Measurements from ENCODE around the gene ACRBP. TPM values are rescaled to one million over a fixed set of nuclear protein-coding genes. Genes with fewer than 3 reads are reported as not detected.
A peak's percentile ranks its signal among the peaks of the same experiment; 100 is the strongest.

ACRBP gene
- total RNA-seq, 2 experiments from 2014 or later: 0.63 to 1.2 TPM

DNA sequence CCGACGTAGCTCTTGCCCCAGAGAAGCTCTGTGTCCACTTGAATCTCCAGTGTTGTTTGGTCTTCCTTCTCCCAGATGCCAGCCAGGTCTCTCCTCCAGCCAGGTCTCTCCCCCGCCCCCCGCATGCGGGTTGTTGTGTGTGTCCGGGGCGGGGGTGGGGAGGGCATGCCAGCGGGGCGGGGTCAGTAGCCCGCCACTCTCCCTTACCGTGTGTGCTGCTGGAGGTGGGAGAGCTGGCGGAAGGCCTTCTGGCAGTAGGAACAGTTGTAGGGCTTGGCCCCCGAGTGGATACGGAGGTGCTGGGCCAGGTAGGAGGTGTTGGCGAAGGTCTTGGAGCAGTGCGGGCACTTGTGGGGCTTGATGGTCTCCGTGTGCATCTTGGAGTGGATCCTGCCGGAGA is 24.9 kb upstream of the ACRBP start:
- no peaks in the 10 kb centered on the region for H3K9me3 Mint-ChIP-seq
- POLR2A ChIA-PET: no interaction called here
- no peaks in the 10 kb centered on the region for H3K4me1 Mint-ChIP-seq (ENCODE audit: low read depth)
- CTCF ChIA-PET: interaction anchor here (2.6 kb wide), 1 partner anchor 17 kb away, joined by 7 read pairs; the partner anchor contains the start of gene ZNF384
- intact Hi-C loops (cut with micrococcal nuclease): no loop called here
- H3K27ac Mint-ChIP-seq: no peak overlapping the region
- H3K36me3 Mint-ChIP-seq: peaks cover 61% of the 10 kb centered on the region
- no peaks in the 10 kb centered on the region for H3K27me3 Mint-ChIP-seq
- no peak for DNase-seq
- H3K4me3 Mint-ChIP-seq: no peak overlapping the region

DNA sequence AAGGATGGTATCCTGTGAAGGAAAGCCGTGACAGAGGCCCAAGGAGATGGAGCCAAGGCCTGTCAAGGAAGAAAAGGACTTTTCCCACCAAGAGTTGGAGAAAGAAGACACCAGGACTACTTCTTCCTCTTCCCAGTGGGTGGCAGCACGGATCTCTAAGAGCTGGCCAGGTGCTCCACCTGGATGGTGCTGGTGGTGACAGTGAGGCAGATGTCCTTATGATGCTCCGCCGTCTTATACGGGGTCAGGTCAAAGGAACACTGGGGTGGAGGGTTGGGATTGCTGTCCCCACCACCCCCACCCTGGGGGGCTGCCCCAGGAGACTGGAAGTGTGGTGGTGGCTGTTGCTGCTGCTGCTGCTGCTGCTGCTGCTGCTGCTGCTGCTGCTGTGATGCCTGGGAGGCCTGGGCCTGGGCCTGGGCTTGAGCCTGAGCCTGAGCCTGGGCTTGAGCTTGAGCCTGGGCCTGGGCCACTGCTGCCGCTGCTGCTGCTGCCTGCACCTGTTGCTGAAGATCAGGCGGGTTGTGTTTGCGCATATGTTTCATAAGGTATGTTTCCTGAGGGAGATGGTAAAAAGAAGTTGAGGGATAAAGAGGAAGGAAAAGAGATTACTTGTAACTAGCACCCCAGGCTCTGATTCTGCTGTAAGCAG is 20.5 kb upstream of the ACRBP start:
- DNase-seq: no peak
- CTCF ChIA-PET: interaction anchor here (0.9 to 1.2 kb wide), 4 partner anchors 21 to 111 kb away, joined by 3 to 4 read pairs (median 3); partner anchors contain the start of gene ZNF384
- H3K27ac Mint-ChIP-seq: no peak overlapping the region
- H3K36me3 Mint-ChIP-seq: peaks cover 49% of the 10 kb centered on the region
- H3K27me3 Mint-ChIP-seq: no peaks in the 10 kb centered on the region
- no peak overlapping the region for H3K4me3 Mint-ChIP-seq
- intact Hi-C loops (cut with micrococcal nuclease): no loop called here
- H3K4me1 Mint-ChIP-seq (ENCODE audit: low read depth): peaks cover 9% of the 10 kb centered on the region
- POLR2A ChIA-PET: no interaction called here
- H3K9me3 Mint-ChIP-seq: no peaks in the 10 kb centered on the region

DNA sequence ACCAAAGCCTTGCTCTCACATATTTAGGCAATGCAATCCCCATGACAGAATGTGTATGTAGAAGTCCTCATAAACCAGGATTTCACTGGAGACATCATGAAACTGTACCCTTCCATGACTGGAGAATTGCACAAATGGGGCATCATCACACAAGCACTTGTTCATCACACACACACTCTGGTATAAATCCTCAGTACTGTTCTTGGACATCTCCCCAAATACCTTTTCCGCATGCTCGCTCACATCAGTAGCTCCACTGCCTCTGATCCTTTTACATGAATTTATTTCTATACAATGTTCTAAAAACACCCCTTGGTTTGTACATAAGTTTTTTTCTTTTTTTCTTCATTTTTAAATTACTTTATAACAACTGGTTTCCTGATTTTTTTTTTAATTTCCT is 19.0 kb upstream of the ACRBP start:
- Mint-ChIP-seq H3K27ac (no peak overlapping the region), H3K9me3 (no peaks in the 10 kb centered on the region), H3K4me1 (ENCODE audit: low read depth) (peaks cover 17% of the 10 kb centered on the region), H3K4me3 (no peak overlapping the region), H3K27me3 (no peaks in the 10 kb centered on the region), H3K36me3 (peaks cover 36% of the 10 kb centered on the region)
- ChIA-PET POLR2A (no interaction called here), CTCF (interaction anchor here (3.6 kb wide), 1 partner anchor 18 kb away, joined by 18 read pairs; no protein-coding TSS in a partner anchor)
- intact Hi-C loops (cut with micrococcal nuclease): no loop called here
- no peak for DNase-seq

DNA sequence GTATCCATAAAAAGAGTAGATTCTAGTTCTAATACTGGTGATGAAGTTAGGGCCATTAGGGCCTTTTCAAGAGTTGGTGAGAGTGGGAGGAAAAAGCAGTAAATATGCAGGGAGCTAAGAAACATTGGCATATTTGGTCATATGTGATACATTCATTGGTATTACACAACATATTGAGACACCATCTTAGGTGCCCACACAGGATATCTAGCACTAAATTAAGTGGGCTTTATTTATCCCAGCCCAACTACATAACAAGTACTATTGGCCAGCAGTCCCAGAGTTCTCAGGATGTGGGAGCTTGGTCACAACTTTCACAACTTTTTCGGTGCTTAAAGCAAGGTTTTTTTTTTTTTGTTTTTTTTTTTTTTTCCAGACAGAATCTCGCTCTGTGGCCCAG is 17.7 kb upstream of the ACRBP start:
- H3K4me1 Mint-ChIP-seq (ENCODE audit: low read depth): peaks cover 17% of the 10 kb centered on the region
- no peak for DNase-seq
- peaks cover 27% of the 10 kb centered on the region for H3K36me3 Mint-ChIP-seq
- no peak overlapping the region for H3K4me3 Mint-ChIP-seq
- H3K27me3 Mint-ChIP-seq: no peaks in the 10 kb centered on the region
- CTCF ChIA-PET: interaction anchor here (1.8 to 3.6 kb wide), 2 partner anchors 19 to 24 kb away, joined by 7 to 18 read pairs; partner anchors contain the start of gene ZNF384
- intact Hi-C loops (cut with micrococcal nuclease): no loop called here
- POLR2A ChIA-PET: no interaction called here
- no peak overlapping the region for H3K27ac Mint-ChIP-seq
- H3K9me3 Mint-ChIP-seq: no peaks in the 10 kb centered on the region

DNA sequence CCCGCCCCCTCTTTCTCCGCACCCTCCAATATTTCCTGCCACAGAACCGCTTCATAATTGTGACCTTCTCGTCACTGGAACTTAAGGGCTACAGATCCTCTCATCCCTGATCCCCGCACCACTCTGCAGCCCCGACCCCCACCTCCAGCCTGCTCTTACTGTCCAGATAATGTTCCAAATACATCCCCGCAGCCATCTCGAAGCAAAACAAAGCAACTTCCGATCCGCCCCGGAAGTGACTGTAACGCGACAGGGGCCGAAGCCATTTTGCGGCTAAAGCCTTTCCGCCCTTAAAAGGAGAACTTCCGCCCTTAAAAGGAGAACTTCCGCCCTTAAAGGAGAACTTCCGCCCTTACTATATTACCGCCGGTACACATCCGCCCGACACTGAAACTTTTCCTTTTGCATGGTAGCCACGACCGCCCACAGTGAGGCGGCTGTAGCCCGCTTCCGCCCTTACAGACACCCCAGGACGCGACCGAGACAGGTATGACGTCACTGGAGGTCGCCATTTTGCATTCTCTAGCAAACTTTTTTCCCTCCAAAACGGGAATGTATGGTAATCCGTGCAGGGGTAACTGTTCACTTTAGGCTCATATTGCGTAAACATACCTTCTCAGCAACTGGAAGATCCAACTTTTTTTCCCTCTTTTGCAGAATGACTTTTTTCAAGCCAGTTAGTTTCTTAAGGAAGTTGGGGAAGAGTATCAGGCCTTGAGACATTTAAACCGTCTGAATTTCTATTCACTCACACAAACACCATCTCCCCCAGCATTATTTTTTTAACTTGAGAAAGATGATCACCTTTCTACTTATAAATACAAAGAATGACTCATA is 15.9 kb upstream of the ACRBP start, which contains the start of gene ING4:
Gene ING4 (minus strand): TSS at position 214 of the 837 bp plus-strand sequence. CDS start 18 bp downstream, at position 196.
- Mint-ChIP-seq H3K36me3 (peaks cover 12% of the 10 kb centered on the region), H3K4me1 (ENCODE audit: low read depth) (peaks cover 22% of the 10 kb centered on the region), H3K4me3 (peak within 1 kb of the TSS; percentile 91), H3K9me3 (no peaks in the 10 kb centered on the region), H3K27ac (peak within 1 kb of the TSS; percentile 83), H3K27me3 (no peaks in the 10 kb centered on the region)
- POLR2A ChIA-PET: no interaction called here
- peak; percentile 98 for DNase-seq
- CTCF ChIA-PET: interaction anchor here (0.6 to 1.8 kb wide), 2 partner anchors 26 to 117 kb away, joined by 3 to 7 read pairs; partner anchors contain the start of gene ZNF384
- intact Hi-C loops (cut with micrococcal nuclease): loop anchor here (1.0 to 2.0 kb wide), 6 partner anchors 26 to 189 kb away; partner anchors contain the start of genes COPS7A, MRPL51, USP5 and ZNF384

DNA sequence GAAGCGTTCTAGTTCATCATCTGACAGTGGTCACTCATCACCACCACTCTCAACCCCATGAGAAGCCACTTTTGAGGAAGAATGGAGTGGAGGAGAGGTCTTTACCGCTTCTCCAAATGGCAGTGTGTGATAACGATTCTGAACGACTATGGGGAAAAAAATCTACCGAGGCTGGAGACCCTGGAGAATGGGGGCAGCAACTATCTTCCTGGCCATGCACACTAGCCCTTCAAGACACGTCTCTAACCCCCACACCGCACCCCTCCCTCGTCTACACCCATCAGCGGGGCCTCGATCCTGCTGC is 15.3 kb upstream of the ACRBP start:
- intact Hi-C loops (cut with micrococcal nuclease): loop anchor here (2.0 kb wide), 1 partner anchor 30 kb away; no protein-coding TSS in a partner anchor
- DNase-seq: no peak
- Mint-ChIP-seq H3K36me3 (peaks cover 6% of the 10 kb centered on the region), H3K9me3 (no peaks in the 10 kb centered on the region), H3K27ac (peak overlapping the region; percentile 83), H3K27me3 (no peaks in the 10 kb centered on the region), H3K4me1 (ENCODE audit: low read depth) (peaks cover 22% of the 10 kb centered on the region), H3K4me3 (peak overlapping the region; percentile 91)
- ChIA-PET CTCF (no interaction called here), POLR2A (no interaction called here)

DNA sequence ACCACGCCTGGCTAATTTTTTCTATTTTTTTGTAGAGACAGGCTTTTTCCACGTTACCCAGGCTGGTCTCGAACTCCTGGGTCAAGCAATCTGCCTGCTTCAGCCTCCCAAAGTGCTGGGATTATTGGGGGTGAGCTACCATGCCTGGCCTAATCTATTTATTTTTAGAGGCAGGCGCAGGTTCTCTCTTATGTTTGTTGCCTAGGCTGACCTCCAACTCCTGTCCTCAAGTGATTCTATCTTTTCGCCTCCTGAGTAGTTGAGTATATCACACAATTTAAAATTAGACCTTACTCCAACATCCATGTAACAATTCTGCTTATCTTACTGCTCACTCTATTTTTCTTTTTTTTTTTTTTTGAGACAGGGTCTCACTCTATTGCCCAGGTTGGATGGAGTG is 6.8 kb upstream of the ACRBP start:
- no peaks in the 10 kb centered on the region for H3K27me3 Mint-ChIP-seq
- POLR2A ChIA-PET: no interaction called here
- no peak overlapping the region for H3K4me3 Mint-ChIP-seq
- peaks cover 23% of the 10 kb centered on the region for H3K36me3 Mint-ChIP-seq
- H3K9me3 Mint-ChIP-seq: no peaks in the 10 kb centered on the region
- intact Hi-C loops (cut with micrococcal nuclease): no loop called here
- CTCF ChIA-PET: no interaction called here
- no peak overlapping the region for H3K27ac Mint-ChIP-seq
- peaks cover 4% of the 10 kb centered on the region for H3K4me1 Mint-ChIP-seq (ENCODE audit: low read depth)
- DNase-seq: no peak

DNA sequence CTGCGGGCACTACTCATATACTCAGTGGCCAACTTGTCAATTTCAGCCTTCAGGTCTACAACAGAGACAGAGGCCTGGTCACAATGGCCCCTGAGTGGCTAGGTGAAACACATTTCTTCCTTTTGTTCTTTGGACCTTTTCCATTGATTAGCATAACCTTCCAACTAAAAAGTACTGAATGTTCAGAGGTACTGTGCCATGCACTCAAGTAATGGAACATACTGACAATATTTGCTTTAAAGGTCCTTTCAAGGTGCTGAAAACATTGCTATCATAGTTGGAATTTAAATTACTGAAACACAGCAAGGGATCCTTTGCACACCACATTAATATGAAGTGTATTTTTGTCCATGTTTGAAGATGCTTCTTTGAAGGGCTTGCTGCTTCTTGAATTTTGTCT is 6.1 kb upstream of the ACRBP start:
- no peaks in the 10 kb centered on the region for H3K4me1 Mint-ChIP-seq (ENCODE audit: low read depth)
- H3K36me3 Mint-ChIP-seq: peaks cover 24% of the 10 kb centered on the region
- no peak overlapping the region for H3K4me3 Mint-ChIP-seq
- POLR2A ChIA-PET: no interaction called here
- CTCF ChIA-PET: interaction anchor here (0.6 kb wide), 1 partner anchor 183 kb away, joined by 3 read pairs; no protein-coding TSS in a partner anchor
- H3K27me3 Mint-ChIP-seq: no peaks in the 10 kb centered on the region
- intact Hi-C loops (cut with micrococcal nuclease): no loop called here
- no peaks in the 10 kb centered on the region for H3K9me3 Mint-ChIP-seq
- no peak for DNase-seq
- H3K27ac Mint-ChIP-seq: no peak overlapping the region

DNA sequence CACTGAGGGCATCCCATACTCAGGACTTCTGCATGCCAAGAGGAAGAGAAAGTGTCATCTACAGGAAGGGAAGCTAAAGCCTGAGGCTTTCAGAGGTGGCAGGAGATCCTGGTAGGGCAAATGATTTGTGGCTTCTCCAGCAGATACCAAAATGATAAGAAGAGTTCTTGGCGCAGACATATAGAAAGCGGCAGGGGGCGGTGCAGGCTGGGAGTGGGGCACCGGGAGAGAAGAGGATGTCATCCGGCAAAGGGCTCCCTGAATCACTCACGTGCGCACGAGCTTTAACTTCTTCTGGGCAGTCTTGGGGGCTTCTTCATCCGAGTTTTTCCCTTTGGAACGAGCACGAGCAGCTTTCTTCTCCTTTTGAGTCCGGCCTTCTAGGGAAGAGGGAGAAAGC is 5.2 kb upstream of the ACRBP start:
- no peak overlapping the region for H3K4me3 Mint-ChIP-seq
- ChIA-PET CTCF (interaction anchor here (0.6 to 1.3 kb wide), 2 partner anchors 27 to 184 kb away, joined by 3 read pairs; no protein-coding TSS in a partner anchor), POLR2A (no interaction called here)
- H3K27ac Mint-ChIP-seq: no peak overlapping the region
- H3K36me3 Mint-ChIP-seq: peaks cover 30% of the 10 kb centered on the region
- intact Hi-C loops (cut with micrococcal nuclease): no loop called here
- H3K9me3 Mint-ChIP-seq: no peaks in the 10 kb centered on the region
- H3K4me1 Mint-ChIP-seq (ENCODE audit: low read depth): no peaks in the 10 kb centered on the region
- no peak for DNase-seq
- H3K27me3 Mint-ChIP-seq: no peaks in the 10 kb centered on the region

DNA sequence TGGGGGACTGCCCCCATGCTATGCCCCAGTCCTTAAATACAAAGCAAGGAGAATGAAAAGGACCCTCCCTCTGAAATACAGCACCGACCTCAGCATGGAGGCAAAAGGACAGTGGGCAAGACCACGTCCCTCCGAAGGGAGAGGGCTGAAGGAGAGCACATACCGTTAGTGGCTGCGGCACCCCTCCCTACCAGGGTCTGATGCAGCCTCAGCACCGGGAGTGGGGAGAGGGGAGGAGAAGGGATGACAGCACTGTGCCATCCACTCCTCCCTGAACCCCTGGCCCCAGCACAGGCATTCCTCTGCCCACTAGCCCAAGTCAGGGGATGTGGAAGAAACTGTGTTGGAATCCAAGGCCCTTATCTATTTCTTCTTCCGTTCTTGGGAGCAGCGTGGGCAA is 3.6 kb upstream of the ACRBP start:
- H3K4me1 Mint-ChIP-seq (ENCODE audit: low read depth): peaks cover 5% of the 10 kb centered on the region
- H3K27ac Mint-ChIP-seq: no peak overlapping the region
- POLR2A ChIA-PET: no interaction called here
- CTCF ChIA-PET: no interaction called here
- no peaks in the 10 kb centered on the region for H3K27me3 Mint-ChIP-seq
- H3K4me3 Mint-ChIP-seq: no peak overlapping the region
- no peaks in the 10 kb centered on the region for H3K9me3 Mint-ChIP-seq
- H3K36me3 Mint-ChIP-seq: peaks cover 34% of the 10 kb centered on the region
- intact Hi-C loops (cut with micrococcal nuclease): no loop called here
- DNase-seq: no peak

DNA sequence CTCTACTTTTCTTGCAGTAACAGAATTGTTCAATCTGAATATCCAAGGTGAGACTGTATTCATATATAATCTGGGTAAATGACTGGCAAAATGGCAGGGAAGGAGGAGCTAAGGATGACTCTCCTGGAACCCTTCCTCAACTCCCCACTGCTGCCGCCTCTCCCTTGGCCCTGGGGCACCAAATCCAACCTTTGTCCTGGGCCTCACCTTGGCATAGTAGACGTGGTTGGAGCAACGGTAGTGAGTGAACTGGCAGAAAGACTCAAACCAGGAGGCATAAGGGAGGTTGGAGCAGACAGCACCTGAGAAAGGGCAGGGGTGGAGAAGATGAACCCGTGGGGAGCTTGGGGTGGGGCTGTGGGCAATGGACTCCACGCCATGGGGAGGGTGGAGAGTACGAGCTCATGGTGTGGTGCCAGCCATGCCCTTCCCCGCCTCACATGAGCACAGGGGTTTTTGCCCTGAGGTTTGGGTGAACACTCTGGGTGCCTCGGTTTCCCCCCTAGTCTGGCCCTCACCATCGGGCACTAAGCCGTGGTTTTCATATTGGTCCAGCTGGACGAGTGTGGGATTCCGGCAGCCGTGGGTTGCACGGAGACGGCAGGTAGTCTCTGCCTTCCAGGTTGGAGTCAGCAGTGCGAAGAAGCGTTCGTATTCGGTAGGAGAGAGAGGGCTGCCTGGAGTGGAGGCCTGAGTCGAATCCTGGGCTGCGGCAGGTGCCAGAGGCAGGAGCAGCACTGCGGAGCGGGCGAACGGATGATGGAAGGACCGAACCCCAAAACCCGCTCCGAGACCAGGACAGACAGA is 753 bp downstream of the ACRBP start:
- CTCF ChIA-PET: no interaction called here
- Mint-ChIP-seq H3K4me1 (ENCODE audit: low read depth) (peaks cover 5% of the 10 kb centered on the region), H3K36me3 (peaks cover 35% of the 10 kb centered on the region), H3K27ac (no peak overlapping the region), H3K9me3 (peaks cover 18% of the 10 kb centered on the region), H3K4me3 (peak overlapping the region; percentile 56), H3K27me3 (no peaks in the 10 kb centered on the region)
- no peak for DNase-seq
- POLR2A ChIA-PET: no interaction called here
- intact Hi-C loops (cut with micrococcal nuclease): no loop called here

DNA sequence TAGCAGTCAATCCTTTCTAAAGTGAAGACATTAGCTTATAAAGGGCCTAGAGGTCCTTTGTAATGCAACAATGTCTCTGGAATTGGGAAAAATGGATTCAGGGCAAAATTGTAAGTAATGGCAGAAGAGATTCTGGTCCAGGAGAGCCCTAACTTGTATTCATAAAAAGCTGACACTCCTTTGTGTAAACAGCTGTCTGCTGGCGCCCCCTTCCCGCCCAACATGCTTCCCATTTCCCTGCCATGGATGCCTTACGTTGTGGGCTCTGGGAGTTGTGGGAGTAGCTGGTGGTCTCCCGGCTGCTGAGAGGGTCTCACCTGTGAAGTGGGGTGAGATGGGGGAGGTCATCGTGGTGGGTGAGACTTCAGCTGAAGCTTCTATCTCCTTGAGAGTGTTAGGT is 2.3 kb downstream of the ACRBP start:
- Mint-ChIP-seq H3K4me3 (no peak overlapping the region), H3K9me3 (peaks cover 18% of the 10 kb centered on the region), H3K4me1 (ENCODE audit: low read depth) (peaks cover 5% of the 10 kb centered on the region), H3K27me3 (no peaks in the 10 kb centered on the region), H3K36me3 (peaks cover 28% of the 10 kb centered on the region), H3K27ac (no peak overlapping the region)
- DNase-seq: no peak
- ChIA-PET POLR2A (no interaction called here), CTCF (interaction anchor here (1.2 kb wide), 1 partner anchor 30 kb away, joined by 3 read pairs; no protein-coding TSS in a partner anchor)
- intact Hi-C loops (cut with micrococcal nuclease): no loop called here
